Brain microvascular endothelial cell (primary cell): ENCODE measurements around the gene BIN2.

Experiments used
- DNase-seq: peaks from one replicate; pipeline ENCODE4 v3.0.0-alpha.2; 2020
- H3K27ac ChIP-seq: fragments of 250-450 bp; sonication (Bioruptor Pico); 2 replicates; pipeline ENCODE4 v1.5.1; 2020; ENCODE audit warnings: mild to moderate bottlenecking, moderate library complexity
- H3K27me3 ChIP-seq: fragments of 250-450 bp; sonication (Bioruptor Pico); replicated peaks from 2 replicates; pipeline ENCODE4 v1.5.1; 2020; ENCODE audit warnings: mild to moderate bottlenecking
- H3K36me3 ChIP-seq: fragments of 250-450 bp; sonication (Bioruptor Pico); replicated peaks from 2 replicates; pipeline ENCODE4 v1.5.1; 2020; ENCODE audit warnings: mild to moderate bottlenecking
- H3K4me3 ChIP-seq: 2 replicates; pipeline ENCODE4 v1.5.1; 2011; ENCODE audit warnings: low read depth, mild to moderate bottlenecking, control low read depth, low read length, moderate library complexity
- CTCF ChIP-seq: IDR thresholded peaks from 2 replicates; pipeline ENCODE4 v1.5.1; 2011; ENCODE audit warnings: low read depth, mild to moderate bottlenecking, moderate library complexity, low read length, control low read depth, inconsistent platforms; ENCODE audit errors: missing control alignments
- in situ Hi-C: cut with HindIII; loops from 2 replicates; pipeline ENCODE4 v1.10.0; 2017; ENCODE audit warnings: low sequenced_read_pairs, low pct_ligation_motif_present

The BIN2 gene

DNA sequence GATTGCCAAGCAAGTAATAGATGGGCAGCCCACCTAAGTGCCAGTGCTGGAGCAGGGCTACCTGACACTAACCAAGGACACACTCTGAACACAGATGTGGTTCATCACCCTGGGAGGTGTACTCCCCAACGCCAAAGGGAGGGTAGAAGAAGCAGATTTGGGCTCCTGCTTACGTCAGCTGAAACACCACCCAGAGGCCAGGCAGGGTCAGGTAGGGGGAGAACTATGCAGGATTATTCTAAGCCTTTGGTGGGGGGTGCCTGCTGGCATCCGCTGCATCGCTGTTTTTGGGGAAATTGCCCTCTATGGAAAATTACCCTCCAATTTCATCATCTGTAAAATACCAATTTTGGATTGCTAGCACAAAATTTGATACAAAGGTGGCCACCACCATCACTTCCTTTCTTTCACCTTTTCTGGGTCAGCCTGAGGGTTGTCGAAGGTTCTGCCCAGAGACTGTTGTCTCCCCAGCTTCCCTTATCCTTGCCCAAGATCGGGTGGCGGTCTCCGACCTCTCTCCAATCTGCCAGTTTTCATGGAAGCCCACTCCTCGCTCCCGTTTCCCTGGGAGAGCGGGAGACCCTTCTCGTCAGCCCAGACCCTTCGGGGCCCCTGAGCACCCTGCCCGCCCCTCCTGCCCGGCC is 535 bp downstream of the BIN2 start:
- Histone ChIP-seq H3K27ac (no peak overlapping the region), H3K36me3 (no peaks in the 10 kb centered on the region), H3K27me3 (no peaks in the 10 kb centered on the region), H3K4me3 (no peak overlapping the region)
- no peak for DNase-seq
- no peak for TF ChIP-seq CTCF
- in situ Hi-C loops, result no loop called here

DNA sequence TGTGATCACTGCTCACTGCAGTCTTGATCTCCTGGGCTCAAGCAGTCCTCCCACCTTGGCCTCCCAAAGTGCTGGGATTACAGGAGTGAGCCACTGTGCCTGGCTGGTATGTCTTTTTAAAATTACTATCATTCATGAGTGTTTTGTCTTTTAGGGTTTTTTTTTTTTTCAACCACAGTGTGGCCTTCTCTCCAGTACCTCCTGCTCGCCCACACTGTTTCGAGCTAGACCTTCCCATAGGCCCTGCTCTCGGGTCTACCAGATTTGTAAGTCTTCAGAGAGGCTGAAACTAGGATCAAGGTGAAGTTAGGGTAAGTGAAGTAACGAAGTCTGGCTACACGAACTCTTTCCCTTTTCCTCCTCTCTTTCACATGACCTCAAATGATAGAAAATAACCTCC is 1.5 kb downstream of the BIN2 start:
- no peak for TF ChIP-seq CTCF
- no peak for DNase-seq
- Histone ChIP-seq H3K36me3 (no peaks in the 10 kb centered on the region), H3K27ac (no peak overlapping the region), H3K27me3 (no peaks in the 10 kb centered on the region), H3K4me3 (no peak overlapping the region)
- in situ Hi-C loops, result no loop called here

- in situ Hi-C loops, result no loop called here
- H3K27me3 ChIP-seq, result no peaks in the 10 kb centered on the region
- TF ChIP-seq CTCF, result no peak
- H3K36me3 ChIP-seq, result no peaks in the 10 kb centered on the region
- DNase-seq, result no peak
- H3K4me3 ChIP-seq, result no peak overlapping the region
- H3K27ac ChIP-seq, result no peak overlapping the region
Observed at GRCh38 chr12:51321882-51322281, 2.1 kb downstream of the BIN2 start.

DNA sequence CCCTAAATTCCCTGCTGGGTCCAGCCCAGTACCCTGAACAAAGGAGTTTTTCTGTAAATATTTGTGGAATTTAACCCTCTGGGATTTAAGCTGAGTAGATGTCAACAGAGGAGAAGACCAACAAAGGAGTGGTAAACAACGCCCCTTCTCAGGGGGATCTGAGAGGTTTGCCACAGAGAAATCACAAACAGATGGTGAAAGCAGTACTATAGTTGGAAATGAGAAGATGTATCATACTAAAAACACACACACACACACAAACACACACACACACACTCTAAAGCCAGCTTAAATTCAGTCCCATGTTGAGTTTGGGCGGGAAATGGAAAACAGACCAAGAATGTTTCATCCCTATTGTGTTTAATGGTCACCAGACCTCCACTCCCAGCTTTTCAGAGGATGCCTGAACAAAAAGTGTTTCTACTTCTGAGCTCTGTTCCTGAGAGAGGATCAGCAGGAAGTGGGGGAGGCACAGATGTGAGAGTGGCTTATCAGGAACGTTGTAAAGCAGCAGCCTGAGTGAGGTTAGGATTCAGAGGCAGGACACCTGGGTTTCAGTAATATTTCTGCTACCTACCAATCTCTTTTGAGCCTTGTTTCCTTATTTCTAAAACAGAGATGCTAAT is 3.2 kb downstream of the BIN2 start:
- in situ Hi-C loops, result no loop called here
- TF ChIP-seq CTCF, result no peak
- no peak for DNase-seq
- Histone ChIP-seq H3K27me3 (no peaks in the 10 kb centered on the region), H3K4me3 (no peak overlapping the region), H3K27ac (no peak overlapping the region), H3K36me3 (no peaks in the 10 kb centered on the region)

GRCh38 chr12:51320311-51320694 is 3.7 kb downstream of the BIN2 start:
- DNase-seq, result no peak
- in situ Hi-C loops, result no loop called here
- TF ChIP-seq CTCF, result no peak
- H3K27ac ChIP-seq, result no peak overlapping the region
- H3K4me3 ChIP-seq, result no peak overlapping the region
- no peaks in the 10 kb centered on the region for H3K27me3 ChIP-seq
- no peaks in the 10 kb centered on the region for H3K36me3 ChIP-seq
